GM19468 (cell line): ENCODE measurements around the gene NXN.
"Not testable (repeated sequence)": the region's sequence is repeated elsewhere in the genome, so short reads cannot be mapped to it uniquely, and the experiment has no call there.

Experiments
- ATAC-seq: cut with Tn5 transposase; IDR thresholded peaks from one replicate; pipeline ENCODE4 v1.9.1; 2021; ENCODE audit warnings: mild to moderate bottlenecking, moderate library complexity, moderate number of reproducible peaks; ENCODE audit not compliant: unreplicated experiment; ENCODE audit errors: extremely low read depth

The NXN gene

DNA sequence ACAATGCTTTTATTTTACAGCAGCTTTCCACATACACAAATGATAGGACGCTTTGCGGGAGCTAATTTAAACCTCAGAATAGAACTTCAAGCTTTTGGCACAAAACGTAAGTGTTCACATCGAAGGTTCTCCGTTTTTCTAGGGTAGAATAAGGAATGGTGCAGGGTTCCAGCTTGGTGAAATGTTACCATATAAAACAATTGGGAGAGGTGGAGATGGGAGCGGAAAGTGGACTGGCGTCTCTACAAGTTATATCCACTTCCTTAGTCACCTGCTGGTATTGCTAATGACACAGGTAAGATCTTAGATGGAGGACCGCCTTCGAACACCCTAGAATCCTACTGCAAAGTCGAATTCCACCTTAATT is 1.7 kb upstream of the NXN start:
- no peak for ATAC-seq

- ATAC-seq: no peak
These were observed 1.1 kb upstream of the NXN start for GRCh38 chr17:980406-981291.

DNA sequence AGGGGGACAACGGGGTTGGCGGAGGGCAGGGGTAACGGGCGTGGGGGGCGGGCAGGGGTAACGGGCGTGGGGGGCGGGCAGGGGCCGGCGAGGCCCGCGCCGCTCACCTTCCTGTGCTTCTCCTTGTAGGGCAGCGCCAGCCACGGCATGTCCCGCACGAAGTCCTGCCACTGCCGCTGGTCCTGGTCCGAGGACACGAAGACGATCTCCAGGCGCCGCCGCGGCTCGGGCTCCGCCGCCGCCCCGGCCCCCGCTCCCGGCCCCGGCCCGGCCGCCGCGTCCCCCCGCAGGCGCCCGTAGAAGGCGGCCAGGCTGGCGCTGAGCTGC is 401 bp downstream of the NXN start:
- no peak for ATAC-seq

- no peak for ATAC-seq
These were observed 1.2 kb downstream of the NXN start for GRCh38 chr17:978103-979093.

DNA sequence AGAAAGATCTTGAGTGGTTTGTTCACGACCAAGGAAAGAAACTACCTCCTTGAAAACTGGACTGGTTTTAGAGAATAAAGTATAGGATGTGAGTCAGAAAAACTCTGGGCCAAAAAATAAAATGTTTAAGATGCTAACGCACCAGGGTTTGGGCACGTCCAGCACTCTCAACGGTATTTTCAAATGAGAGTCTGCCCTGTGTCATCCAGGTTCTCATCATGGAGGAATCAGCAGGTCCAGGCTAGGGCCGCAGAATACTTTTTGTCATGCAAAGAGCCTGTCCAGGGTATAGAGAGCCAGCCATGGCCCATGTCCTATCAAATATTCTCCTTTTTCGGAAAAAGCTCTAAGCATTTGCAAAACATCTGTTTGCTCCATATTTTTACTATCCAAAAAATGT is 2.4 kb downstream of the NXN start:
- ATAC-seq: no peak

DNA sequence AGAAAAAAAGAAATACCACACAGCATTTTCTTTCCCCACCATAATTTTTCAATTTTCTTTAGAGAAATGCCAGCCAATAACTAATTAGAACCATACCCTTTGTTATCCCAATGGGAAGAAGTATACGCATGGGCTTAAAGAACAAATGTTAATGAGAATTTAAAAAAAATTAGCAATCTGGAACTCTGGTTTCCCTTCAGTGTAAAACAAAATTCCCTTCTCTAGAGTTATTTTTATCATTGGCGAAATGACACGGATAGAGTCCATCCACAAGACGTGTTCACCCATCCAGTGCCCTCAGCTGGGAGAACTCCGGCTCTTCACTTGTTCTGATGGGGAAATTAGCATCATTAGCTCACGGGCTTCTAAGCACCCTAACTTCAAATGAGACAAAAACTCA is 3.3 kb downstream of the NXN start:
- ATAC-seq: no peak

GRCh38 chr17:975371-975915 is 4.1 kb downstream of the NXN start:
- no peak for ATAC-seq

- not testable (repeated sequence) for ATAC-seq
These were observed 4.8 kb downstream of the NXN start for GRCh38 chr17:974778-975177.

DNA sequence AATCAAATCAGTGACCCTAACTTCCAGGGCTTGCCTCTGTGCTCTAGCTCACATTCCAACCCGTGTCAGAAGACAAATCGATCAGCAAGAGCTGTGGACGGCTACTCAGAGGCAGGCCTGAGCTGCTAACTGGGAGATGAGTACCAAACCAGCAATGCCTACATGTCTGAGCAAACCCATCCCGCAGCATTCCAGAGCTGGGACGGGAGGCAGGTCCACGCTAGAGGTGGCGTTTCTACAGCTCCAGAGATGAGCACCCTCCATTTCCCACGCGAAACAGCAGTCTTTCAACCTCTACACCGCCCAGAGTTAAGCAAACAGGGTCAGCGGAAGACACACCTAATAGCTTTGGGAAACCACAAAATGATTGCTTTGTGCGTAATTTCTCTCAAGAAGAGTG is 6.5 kb downstream of the NXN start:
- no peak for ATAC-seq

DNA sequence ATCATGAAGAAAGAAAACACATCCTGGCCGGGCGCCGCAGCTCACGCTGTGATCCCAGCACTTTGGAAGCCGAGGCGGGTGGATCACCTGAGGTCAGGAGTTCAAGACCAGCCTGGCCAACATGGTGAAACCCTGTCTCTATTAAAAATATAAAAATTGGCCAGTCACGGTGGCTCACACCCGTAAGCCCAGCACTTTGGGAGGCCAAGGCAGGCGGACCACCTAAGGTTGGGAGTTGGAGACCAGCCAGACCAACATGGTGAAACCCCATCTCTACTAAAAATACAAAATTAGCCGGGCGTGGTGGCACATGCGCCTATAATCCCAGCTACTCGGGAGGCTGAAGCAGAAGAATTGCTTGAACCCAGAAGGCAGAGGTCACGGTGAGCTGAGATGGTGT is 7.7 kb downstream of the NXN start:
- ATAC-seq: not testable (repeated sequence)

- ATAC-seq: no peak
These were observed 9.2 kb downstream of the NXN start for GRCh38 chr17:970364-970763.

- ATAC-seq: no peak
These were observed 9.7 kb downstream of the NXN start for GRCh38 chr17:969811-970355.

DNA sequence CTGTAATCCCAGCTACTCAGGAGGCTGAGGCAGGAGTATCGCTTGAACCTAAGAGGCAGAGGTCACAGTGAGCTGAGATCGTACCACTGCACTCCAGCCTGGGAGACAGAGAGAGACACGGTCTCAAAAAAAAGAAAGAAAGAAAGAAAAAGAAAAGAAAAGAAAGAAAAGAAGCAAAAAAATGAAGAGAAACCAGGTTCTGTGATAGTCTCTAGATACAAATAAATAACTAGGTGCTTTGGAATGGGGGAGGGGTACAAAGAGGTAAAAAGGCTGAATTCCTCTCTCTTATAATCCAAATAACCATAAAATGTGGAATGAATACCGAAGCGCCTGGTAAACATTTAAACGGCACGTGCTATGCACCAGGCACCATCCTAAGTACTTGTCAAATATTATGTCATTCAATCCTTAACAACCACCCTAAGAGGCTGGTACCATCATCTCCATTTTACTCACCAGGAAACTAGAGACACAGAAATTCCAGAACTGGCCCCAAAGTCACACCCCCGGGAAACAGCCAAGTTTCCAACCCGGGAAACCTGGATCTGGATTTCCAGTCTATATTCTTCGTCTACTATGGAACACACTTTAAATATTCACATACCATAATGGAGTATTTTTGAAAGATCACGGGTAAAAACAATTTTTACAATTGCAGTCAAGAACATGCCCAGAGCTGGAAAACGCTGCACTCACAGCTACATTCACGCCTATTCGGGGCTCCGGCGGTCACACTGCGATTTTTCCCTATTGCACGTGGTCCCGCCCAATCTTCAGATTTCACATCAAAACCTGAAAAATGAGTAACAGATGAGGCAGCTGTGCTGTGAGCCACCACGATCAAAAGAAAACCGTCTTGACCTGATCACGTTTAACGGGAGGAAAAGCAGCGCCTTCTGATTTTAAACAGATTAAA is 10.5 kb downstream of the NXN start:
- ATAC-seq: no peak

DNA sequence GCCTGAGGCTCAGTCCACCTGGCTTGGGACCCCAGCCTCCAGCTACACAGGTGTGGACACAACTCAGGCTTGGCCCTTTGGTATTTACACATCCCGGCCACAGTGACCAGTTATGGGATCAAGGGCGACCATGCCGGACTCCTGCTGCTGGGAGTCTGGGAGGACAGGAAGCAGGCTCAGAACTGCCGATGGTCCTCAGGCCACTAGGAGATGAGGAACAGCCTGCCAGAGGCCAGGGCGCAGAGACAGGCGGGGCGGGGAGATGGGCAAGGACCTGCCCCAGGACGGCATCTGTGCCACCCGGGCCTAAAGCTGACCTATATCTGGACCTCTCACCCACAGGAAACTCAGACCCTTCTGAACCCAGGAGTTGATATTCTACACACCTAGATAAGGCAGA is 12.5 kb downstream of the NXN start:
- ATAC-seq: no peak

DNA sequence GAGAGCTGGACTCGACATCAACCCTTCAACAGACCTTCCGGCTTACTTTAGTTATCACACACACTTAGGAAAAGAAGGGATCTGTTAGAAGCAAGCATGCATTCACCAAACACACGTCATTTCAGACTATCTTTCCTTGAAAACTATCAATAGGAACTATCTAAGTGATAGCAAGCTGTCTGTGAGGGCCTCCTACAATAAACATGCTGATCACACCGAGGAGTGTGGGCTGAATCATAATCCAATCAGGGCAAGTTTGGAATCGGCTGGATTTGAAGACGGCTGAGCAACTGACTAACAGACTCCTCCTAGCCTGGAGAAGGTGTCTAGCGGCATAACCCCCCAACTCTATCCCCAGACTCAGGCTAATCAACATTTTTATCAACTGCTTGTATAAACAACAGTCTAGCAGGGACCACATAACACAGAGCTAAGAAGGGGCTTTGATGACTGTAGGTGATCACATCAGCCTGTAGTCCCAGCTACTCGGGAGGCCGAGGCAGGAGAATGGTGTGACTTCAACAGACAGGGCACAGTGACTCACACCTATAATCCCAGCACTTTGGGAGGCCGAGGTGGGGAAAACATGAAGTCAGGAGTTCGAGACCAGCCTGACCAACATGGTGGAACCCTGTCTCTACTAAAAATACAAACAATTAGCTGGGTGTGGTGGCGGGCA is 14.1 kb downstream of the NXN start:
- ATAC-seq: no peak

DNA sequence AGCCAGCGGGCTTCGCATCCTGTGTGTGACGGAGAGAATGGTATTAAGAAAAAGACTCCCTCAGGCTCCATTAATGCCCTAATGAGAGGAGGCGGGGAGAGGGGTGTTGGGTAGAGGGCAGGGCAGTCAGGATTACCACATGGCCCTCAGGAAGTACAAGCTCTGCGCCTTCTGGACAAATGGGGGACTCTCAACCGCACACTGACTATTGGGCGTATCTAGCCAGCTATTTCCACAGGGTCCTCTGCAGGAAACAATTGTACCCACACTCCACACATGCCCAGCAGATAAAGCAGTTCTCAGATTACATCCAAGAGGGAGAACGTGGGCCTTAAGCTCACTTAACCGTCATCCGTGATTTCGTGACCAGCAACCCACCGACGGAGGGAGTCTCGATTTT is 14.7 kb downstream of the NXN start:
- ATAC-seq: no peak

GRCh38 chr17:962670-963069 is 16.9 kb downstream of the NXN start:
- ATAC-seq: no peak

DNA sequence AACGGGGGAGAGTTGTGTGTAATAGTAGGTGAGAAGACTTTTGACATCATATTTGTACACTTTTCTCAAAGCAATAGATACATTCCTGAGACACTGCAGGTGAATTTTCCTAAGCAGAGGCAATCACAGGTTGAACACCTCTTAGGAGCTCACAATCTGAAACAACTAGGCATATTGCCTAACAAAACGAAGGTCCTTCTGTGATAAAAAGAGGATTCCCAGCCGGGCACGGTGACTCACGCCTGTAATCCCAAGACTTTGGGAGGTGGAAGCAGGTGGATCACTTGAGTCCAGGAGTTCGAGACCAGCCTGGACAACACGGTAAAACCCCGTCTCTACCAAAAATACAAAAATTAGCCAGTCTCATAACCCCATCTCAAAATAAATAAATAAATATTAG is 17.4 kb downstream of the NXN start:
- no peak for ATAC-seq
